ENCODE results near the gene KIFAP3.
"Not testable (repeated sequence)": the region's sequence is repeated elsewhere in the genome, so short reads cannot be mapped to it uniquely, and the experiment has no call there.

The KIFAP3 gene

GRCh38 chr1:170063109-170063826 lies 11.2 kb downstream of the KIFAP3 start:
- DNase-seq (ENCODE audit: low read depth in 3 of 3): no peak

- not testable (repeated sequence) for DNase-seq (ENCODE audit: low read depth in 3 of 3)
Measured at GRCh38 chr1:170061676-170062075, 12.8 kb downstream of the KIFAP3 start.

- DNase-seq (ENCODE audit: low read depth in 3 of 3): not testable (repeated sequence)
Measured at GRCh38 chr1:170060015-170060520, 14.4 kb downstream of the KIFAP3 start.

- no peak for DNase-seq (ENCODE audit: low read depth in 3 of 3)
Measured at GRCh38 chr1:170049176-170049800, 25.2 kb downstream of the KIFAP3 start.

GRCh38 chr1:170048515-170048914 lies 26.0 kb downstream of the KIFAP3 start:
- no peak for DNase-seq (ENCODE audit: low read depth in 3 of 3)

GRCh38 chr1:170044187-170044586 lies 30.3 kb downstream of the KIFAP3 start:
- DNase-seq (ENCODE audit: low read depth in 3 of 3): no peak

GRCh38 chr1:170041423-170042192 lies 32.9 kb downstream of the KIFAP3 start:
- no peak for DNase-seq (ENCODE audit: low read depth in 3 of 3)

- DNase-seq (ENCODE audit: low read depth in 3 of 3): no peak
Measured at GRCh38 chr1:170032531-170033280, 41.8 kb downstream of the KIFAP3 start.

- no peak for DNase-seq (ENCODE audit: low read depth in 3 of 3)
Measured at GRCh38 chr1:170030212-170030611, 44.3 kb downstream of the KIFAP3 start.

- DNase-seq (ENCODE audit: low read depth in 3 of 3): no peak
Measured at GRCh38 chr1:170027760-170028159, 46.7 kb downstream of the KIFAP3 start.

GRCh38 chr1:170020859-170021258 lies 53.6 kb downstream of the KIFAP3 start:
- DNase-seq (ENCODE audit: low read depth in 3 of 3): no peak

GRCh38 chr1:170017478-170017877 lies 57.0 kb downstream of the KIFAP3 start:
- no peak for DNase-seq (ENCODE audit: low read depth in 3 of 3)

GRCh38 chr1:170012920-170013319 lies 61.6 kb downstream of the KIFAP3 start:
- no peak for DNase-seq (ENCODE audit: low read depth in 3 of 3)

- no peak for DNase-seq (ENCODE audit: low read depth in 3 of 3)
Measured at GRCh38 chr1:170010443-170010842, 64.1 kb downstream of the KIFAP3 start.

GRCh38 chr1:170009551-170009950 lies 64.9 kb downstream of the KIFAP3 start:
- no peak for DNase-seq (ENCODE audit: low read depth in 3 of 3)

- not testable (repeated sequence) for DNase-seq (ENCODE audit: low read depth in 3 of 3)
Measured at GRCh38 chr1:170008745-170009144, 65.8 kb downstream of the KIFAP3 start.

GRCh38 chr1:170003270-170003835 lies 71.1 kb downstream of the KIFAP3 start:
- not testable (repeated sequence) for DNase-seq (ENCODE audit: low read depth in 3 of 3)

GRCh38 chr1:170001266-170001665 lies 73.2 kb downstream of the KIFAP3 start:
- no peak for DNase-seq (ENCODE audit: low read depth in 3 of 3)

- DNase-seq (ENCODE audit: low read depth in 3 of 3): no peak
Measured at GRCh38 chr1:169999761-170000160, 74.7 kb downstream of the KIFAP3 start.

GRCh38 chr1:169999331-169999741 lies 75.2 kb downstream of the KIFAP3 start:
- no peak for DNase-seq (ENCODE audit: low read depth in 3 of 3)

- no peak for DNase-seq (ENCODE audit: low read depth in 3 of 3)
Measured at GRCh38 chr1:169995993-169996392, 78.5 kb downstream of the KIFAP3 start.

All from stimulated activated CD4-positive, alpha-beta T cell treated with anti-CD3 and anti-CD28 coated beads, TNF-alpha, amount 100 ng/mL, for 48 hours (primary cell).